GM21528 (cell line): ENCODE results near the gene SCG3.

Experiments used
- ATAC-seq: cut with Tn5 transposase; IDR thresholded peaks from one replicate; pipeline ENCODE4 v1.9.1; 2021; ENCODE audit warnings: mild to moderate bottlenecking, moderate library complexity; ENCODE audit not compliant: unreplicated experiment, low FRiP score

SCG3 gene

DNA sequence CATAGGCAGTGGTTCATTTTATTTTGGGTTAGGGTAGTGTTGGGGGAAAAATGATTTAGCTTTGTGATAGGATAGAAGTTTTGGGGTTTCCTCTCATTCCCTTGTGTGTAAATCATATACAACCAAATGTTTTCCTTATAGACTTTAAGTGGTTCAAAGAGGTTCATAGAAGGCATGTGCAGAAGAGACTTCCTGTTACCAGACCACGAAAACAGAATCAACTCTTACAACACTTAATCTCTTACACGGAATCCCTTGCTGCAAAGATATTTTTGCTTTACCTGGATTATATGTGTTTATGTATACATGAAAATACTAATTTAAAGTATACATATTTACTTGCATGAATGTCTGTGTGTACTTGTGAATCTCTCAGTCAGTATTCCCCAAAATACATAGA lies 73.0 kb downstream of the SCG3 start:
- ATAC-seq: no peak

DNA sequence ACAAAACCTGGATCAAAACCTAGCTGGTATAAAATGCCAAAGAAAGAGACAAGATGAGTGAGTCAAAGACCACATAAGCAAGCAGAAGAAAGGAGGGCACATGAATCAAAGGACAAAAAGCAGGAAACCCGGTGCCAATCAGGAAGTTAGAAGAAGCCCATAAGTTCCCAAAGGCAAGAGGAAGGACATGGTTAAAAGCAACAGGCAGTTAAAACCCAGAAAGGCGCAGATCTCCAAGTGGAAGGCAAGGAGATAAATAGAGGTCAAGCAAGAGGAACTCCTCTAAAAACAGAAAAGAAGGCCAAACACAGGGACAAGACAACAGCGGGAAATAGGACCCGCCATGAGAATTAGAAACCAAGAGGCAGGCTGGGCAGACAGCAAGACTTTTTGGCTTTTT lies 74.5 kb downstream of the SCG3 start:
- ATAC-seq: no peak

DNA sequence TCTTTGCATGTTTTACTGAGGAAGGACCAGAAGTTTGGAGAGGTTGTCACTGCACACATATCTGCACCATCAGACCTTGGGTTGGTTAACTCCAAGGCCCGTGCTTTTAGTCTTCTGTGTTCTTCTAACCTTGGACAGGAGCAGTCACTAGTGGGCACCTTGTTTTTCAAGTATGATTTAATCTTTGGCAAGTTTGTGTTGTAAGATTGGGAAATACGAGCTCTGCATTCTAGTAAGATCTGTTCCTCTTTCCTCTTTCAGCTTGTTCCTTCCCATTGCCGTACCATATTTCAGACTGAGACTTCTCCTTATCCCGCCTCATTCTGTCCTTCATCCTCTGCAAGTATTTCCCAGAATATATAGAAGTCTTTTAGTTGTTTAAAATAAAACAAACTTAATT lies 75.2 kb downstream of the SCG3 start:
- ATAC-seq: no peak

DNA sequence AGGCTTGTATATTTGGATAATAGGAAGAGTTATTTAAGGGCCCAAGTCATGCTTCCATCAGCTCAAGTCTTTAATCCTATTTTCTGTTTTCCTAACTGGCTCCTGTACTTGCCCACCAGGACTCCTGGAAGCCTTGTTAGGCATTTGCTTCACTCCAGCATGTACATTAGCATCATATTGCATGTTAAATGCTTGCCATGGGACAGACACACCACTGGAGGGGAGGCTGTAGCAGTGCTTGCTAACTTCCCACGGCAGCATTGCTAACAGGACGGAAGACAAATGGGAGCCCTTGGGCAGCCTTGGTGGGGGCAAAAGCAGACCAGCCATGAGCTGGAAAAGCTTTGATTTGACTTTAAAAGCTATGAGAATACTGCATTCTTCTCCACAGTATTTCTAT lies 76.1 kb downstream of the SCG3 start:
- ATAC-seq: no peak

DNA sequence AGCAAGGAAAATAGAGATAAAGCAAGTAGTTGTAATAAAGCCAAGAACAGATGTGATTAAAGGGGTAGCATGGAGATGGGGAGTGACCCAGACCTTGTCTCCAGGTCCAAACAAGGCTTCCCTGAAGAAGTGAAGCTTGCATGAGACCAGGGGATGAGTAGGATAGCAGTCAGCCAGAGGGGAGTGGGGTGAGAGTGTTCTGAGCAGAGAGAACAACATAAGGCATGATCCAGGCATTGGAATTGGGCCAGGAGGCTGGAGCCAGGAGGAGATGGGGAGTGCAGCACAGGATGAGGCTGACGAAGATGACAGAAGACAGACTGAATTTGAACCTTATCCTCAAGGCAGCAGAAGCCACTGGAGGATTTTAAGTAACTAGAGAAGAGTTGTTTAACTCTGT lies 77.3 kb downstream of the SCG3 start:
- no peak for ATAC-seq

DNA sequence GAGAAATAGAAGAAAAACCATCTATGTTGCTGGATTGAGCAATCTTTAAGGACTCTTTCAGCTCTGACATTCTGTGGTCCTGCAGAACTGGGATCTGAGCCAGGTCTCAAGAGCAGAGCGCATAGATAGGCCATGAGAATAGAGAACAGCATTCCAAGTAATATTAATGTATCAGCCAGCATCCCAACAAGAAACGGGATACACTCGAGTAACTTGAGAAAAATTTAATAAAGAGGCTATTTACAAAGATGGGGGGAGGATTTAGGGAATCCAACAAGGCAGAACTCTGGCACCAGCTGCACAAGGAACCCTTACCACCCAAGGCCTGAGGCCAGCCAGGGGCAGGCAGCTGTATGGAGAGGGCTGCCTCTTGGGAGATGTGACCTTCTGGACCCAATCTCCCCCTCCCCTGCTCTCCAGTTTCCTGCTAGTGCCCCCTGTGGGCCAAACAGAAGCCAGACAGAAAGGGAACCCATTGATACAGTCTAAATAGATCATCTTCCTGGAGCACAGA lies 78.3 kb downstream of the SCG3 start:
- ATAC-seq: no peak

DNA sequence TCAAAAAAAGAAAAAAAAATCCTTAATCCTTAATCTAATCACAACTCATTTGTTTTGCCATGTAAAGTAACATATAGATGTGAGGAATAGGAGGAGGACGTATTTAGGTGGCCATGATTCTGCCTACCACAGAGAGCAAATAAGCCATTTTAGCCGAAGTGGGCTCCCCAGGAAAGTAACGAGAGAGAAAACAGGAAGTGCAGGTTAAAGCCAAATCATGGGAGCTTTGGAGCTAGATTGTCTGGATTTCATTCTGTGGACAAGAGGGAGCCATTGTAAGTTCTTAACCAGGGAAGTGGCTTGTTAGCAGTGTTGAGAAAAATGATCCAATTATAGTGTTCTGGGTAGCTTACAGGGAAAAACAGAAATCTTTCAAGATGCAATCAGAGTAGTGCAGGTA lies 79.5 kb downstream of the SCG3 start:
- no peak for ATAC-seq

DNA sequence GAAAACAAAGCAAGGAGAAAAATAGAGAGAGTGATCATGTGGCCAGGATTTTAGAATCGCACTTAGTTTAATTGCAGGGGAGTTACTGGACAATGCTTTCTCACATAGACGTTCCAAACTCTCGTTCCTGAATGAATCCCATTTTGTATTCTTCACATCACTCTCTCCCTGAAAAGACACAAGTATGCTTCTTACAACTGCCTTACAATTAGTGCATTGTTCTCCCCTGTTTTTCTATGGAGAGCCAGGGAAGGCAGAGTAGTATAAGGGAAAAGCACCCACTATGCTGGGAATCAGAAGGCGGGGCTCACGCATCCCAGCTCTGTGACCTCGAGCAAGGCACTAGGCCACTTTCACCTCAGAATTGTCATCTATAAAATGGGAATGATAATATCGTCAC lies 84.4 kb downstream of the SCG3 start:
- ATAC-seq: no peak

DNA sequence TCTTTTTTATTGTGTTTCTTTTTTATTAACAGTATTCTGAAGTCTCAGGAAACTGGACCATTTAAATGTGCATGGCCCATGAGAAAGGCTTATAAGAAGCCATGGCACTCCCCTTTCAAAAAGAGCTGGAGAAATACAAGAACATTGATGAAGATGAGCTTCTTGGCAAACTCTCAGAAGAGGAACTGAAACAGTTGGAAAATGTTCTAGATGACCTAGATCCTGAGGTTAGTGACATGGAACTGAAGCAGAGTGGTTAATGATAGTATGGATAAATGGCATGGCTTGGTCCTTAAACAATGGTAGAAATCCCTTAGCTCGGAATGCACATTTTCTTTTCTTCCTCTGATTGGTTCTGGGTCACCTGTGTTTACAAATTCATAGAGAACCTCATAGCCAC lies 85.0 kb downstream of the SCG3 start:
- no peak for ATAC-seq

DNA sequence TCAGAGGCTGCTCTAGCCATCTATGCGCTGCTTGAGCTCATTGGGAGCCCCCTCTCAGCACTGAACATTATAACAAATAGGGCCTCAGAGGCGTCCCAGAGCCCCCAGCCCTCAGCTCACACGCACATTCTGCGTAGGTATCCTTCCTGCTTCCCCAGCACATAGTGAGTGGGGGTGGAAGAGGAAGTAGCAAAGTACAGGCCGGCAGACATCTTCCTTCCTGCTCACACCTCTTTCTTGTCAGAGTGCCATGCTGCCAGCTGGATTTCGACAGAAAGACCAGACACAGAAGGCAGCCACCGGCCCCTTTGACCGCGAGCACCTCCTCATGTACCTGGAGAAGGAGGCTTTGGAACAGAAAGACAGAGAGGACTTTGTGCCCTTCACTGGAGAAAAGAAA lies 86.7 kb downstream of the SCG3 start:
- no peak for ATAC-seq
